BLaER1 (cell line): ENCODE results near the gene MPZL2.

ENCODE experiments used
- H3K27ac ChIP-seq: shearing (Covaris generic); formaldehyde crosslinking; 2 replicates; pipeline ENCODE4 v1.8.1; 2022
- H3K27me3 ChIP-seq: shearing (Covaris generic); formaldehyde crosslinking; 2 replicates; pipeline ENCODE4 v1.8.1; 2022
- H3K36me3 ChIP-seq: shearing (Covaris generic); formaldehyde crosslinking; 2 replicates; pipeline ENCODE4 v1.8.1; 2022
- H3K4me1 ChIP-seq: shearing (Covaris generic); formaldehyde crosslinking; 2 replicates; pipeline ENCODE4 v1.8.1; 2022
- H3K4me2 ChIP-seq: shearing (Covaris generic); formaldehyde crosslinking; 2 replicates; pipeline ENCODE4 v1.8.1; 2022
- H3K4me3 ChIP-seq: shearing (Covaris generic); formaldehyde crosslinking; 2 replicates; pipeline ENCODE4 v1.8.1; 2022
- H3K9ac ChIP-seq: shearing (Covaris generic); formaldehyde crosslinking; 2 replicates; pipeline ENCODE4 v1.8.1; 2022
- H3K9me3 ChIP-seq: shearing (Covaris generic); formaldehyde crosslinking; 2 replicates; pipeline ENCODE4 v1.8.1; 2022
- H4K20me1 ChIP-seq: shearing (Covaris generic); formaldehyde crosslinking; 2 replicates; pipeline ENCODE4 v1.8.1; 2022
- Cebpa-rat ChIP-seq: shearing (Covaris generic); IDR thresholded peaks from 2 replicates; pipeline ENCODE4 v1.8.1; 2022

Gene MPZL2

GRCh38 chr11:118243993-118244762 is 19.9 kb downstream of the MPZL2 start:
- Histone ChIP-seq H3K4me3 (no peak overlapping the region), H3K27me3 (no peaks in the 10 kb centered on the region), H4K20me1 (no peaks in the 10 kb centered on the region), H3K9me3 (no peaks in the 10 kb centered on the region), H3K9ac (no peak overlapping the region), H3K4me2 (0 out of 2 replicates have a peak overlapping the region, but pooled peaks have one; percentile 78), H3K36me3 (no peaks in the 10 kb centered on the region), H3K27ac (no peak overlapping the region), H3K4me1 (peaks cover 55% of the 10 kb centered on the region)
- TF ChIP-seq Cebpa-rat: no peak

DNA sequence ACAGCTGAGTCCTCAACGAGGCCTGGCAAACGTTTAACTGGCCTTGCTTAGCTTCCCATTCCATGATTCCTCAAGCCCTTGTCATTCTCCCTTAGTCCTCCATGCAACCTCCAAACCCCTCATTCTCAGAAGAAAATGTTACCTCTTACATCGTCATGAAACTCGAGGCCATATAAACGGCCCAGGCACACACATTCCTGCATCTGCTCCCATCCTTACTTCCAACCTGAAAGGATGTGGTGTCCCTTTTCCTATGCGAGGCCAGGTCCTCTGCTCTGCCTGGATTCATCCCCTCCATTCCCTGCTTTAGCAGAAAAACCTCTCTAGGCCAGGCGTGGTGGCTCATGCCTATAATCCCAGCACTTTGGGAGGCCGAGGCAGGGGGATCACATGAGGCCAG is 20.9 kb downstream of the MPZL2 start:
- H3K4me1 ChIP-seq: peaks cover 62% of the 10 kb centered on the region
- H3K27me3 ChIP-seq: no peaks in the 10 kb centered on the region
- no peaks in the 10 kb centered on the region for H4K20me1 ChIP-seq
- no peaks in the 10 kb centered on the region for H3K36me3 ChIP-seq
- H3K4me3 ChIP-seq: no peak overlapping the region
- TF ChIP-seq Cebpa-rat: no peak
- no peak overlapping the region for H3K4me2 ChIP-seq
- no peak overlapping the region for H3K27ac ChIP-seq
- H3K9ac ChIP-seq: no peak overlapping the region
- H3K9me3 ChIP-seq: no peaks in the 10 kb centered on the region

- Histone ChIP-seq H3K36me3 (no peaks in the 10 kb centered on the region), H3K9ac (no peak overlapping the region), H3K4me1 (peaks cover 56% of the 10 kb centered on the region), H3K4me3 (no peak overlapping the region), H3K27ac (no peak overlapping the region), H4K20me1 (no peaks in the 10 kb centered on the region), H3K27me3 (no peaks in the 10 kb centered on the region), H3K9me3 (no peaks in the 10 kb centered on the region), H3K4me2 (peak overlapping the region; percentile 64; the same call in 1 of the 2 replicates)
- no peak for TF ChIP-seq Cebpa-rat
These were observed 22.4 kb downstream of the MPZL2 start for GRCh38 chr11:118241764-118242098.

GRCh38 chr11:118240999-118241763 is 22.9 kb downstream of the MPZL2 start:
- H3K4me2 ChIP-seq: peak overlapping the region; percentile 64
- TF ChIP-seq Cebpa-rat: no peak
- H3K9me3 ChIP-seq: no peaks in the 10 kb centered on the region
- no peak overlapping the region for H3K27ac ChIP-seq
- H3K4me1 ChIP-seq: peaks cover 51% of the 10 kb centered on the region
- no peak overlapping the region for H3K4me3 ChIP-seq
- H3K9ac ChIP-seq: no peak overlapping the region
- H3K36me3 ChIP-seq: no peaks in the 10 kb centered on the region
- no peaks in the 10 kb centered on the region for H3K27me3 ChIP-seq
- H4K20me1 ChIP-seq: no peaks in the 10 kb centered on the region

DNA sequence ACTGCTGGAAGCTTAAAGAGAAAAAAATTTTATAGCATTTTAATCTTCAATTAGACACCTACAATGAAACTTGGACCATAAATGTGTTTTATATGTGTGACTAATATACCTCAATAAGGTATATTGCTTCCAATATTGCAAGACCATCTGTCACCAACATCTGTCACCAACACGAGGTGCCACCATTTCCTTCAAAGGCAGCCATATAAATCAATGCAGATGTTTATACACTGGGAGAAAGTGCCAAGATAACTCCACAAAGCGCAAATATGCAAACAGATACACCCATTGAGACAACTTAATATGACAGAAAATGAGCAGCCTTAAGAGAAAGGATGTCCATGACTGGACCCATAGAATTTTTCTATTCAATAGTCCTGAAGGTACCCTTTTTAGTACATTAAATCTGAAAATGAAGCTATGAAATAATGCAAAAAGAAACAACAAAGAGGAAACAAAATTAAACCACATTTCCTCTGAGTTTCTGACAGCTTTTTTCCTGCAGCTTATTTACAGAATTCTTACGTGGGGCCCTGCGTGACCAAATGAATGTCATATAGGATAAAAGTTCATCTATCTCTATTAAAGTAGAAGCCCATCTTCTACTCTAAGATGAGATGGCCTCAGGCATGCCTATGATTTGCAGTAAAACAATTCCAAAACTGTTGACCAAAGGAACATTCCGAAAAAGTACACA is 24.4 kb downstream of the MPZL2 start:
- H3K4me2 ChIP-seq: peak overlapping the region; percentile 64
- no peak overlapping the region for H3K4me3 ChIP-seq
- no peak for TF ChIP-seq Cebpa-rat
- H3K9me3 ChIP-seq: no peaks in the 10 kb centered on the region
- no peaks in the 10 kb centered on the region for H3K36me3 ChIP-seq
- H4K20me1 ChIP-seq: no peaks in the 10 kb centered on the region
- peaks cover 35% of the 10 kb centered on the region for H3K4me1 ChIP-seq
- H3K27ac ChIP-seq: no peak overlapping the region
- no peaks in the 10 kb centered on the region for H3K27me3 ChIP-seq
- H3K9ac ChIP-seq: no peak overlapping the region

DNA sequence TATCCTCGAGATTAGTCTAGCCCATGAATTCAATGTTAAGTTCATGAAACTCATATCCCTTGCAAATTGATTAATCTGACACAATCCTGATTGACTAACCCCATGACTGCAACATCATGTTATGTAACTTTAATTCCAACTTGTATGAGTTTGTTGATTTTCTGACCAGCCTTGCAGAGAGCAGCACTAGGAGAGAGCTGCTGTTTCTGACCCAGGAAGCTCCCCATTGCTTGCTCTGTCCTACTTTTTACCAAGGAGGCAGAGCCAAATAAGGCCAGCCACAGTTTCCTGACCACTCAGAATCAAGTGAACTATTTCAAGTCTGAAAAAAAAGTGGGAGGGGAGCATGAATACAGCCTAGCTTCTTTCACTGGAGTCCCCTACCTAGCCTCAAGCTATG is 25.2 kb downstream of the MPZL2 start:
- peak overlapping the region; percentile 64 for H3K4me2 ChIP-seq
- no peaks in the 10 kb centered on the region for H3K27me3 ChIP-seq
- peaks cover 34% of the 10 kb centered on the region for H3K4me1 ChIP-seq
- no peaks in the 10 kb centered on the region for H3K36me3 ChIP-seq
- no peaks in the 10 kb centered on the region for H3K9me3 ChIP-seq
- H3K9ac ChIP-seq: no peak overlapping the region
- no peaks in the 10 kb centered on the region for H4K20me1 ChIP-seq
- TF ChIP-seq Cebpa-rat: no peak
- H3K27ac ChIP-seq: no peak overlapping the region
- H3K4me3 ChIP-seq: no peak overlapping the region

DNA sequence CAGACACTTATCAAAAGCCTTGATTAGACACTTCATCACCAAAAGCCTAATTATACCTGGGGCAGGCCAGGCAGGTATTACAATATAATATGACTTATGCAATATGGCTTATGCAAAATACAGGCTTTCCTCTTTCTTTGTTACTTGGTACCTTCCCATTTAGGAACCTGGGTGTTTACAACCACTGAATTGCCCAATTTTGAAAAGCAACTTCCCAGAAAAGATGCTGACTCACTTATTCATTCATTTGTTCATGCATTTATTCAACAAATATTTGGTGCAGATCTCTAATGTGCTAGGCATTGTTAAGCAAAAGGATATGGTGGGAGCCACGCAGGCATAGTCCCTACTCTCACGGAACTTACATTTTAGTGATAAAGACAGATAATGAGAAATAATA is 25.7 kb downstream of the MPZL2 start:
- Histone ChIP-seq H3K9ac (no peak overlapping the region), H4K20me1 (no peaks in the 10 kb centered on the region), H3K36me3 (no peaks in the 10 kb centered on the region), H3K4me1 (peaks cover 34% of the 10 kb centered on the region), H3K4me2 (peak overlapping the region; percentile 64; the same call in 1 of the 2 replicates), H3K4me3 (no peak overlapping the region), H3K27ac (no peak overlapping the region), H3K9me3 (no peaks in the 10 kb centered on the region), H3K27me3 (no peaks in the 10 kb centered on the region)
- TF ChIP-seq Cebpa-rat: no peak

GRCh38 chr11:118236170-118236569 is 27.9 kb downstream of the MPZL2 start:
- H3K9me3 ChIP-seq: no peaks in the 10 kb centered on the region
- no peak overlapping the region for H3K9ac ChIP-seq
- H3K27me3 ChIP-seq: no peaks in the 10 kb centered on the region
- no peak overlapping the region for H3K27ac ChIP-seq
- no peaks in the 10 kb centered on the region for H3K36me3 ChIP-seq
- no peaks in the 10 kb centered on the region for H4K20me1 ChIP-seq
- H3K4me1 ChIP-seq: peaks cover 27% of the 10 kb centered on the region
- no peak for TF ChIP-seq Cebpa-rat
- no peak overlapping the region for H3K4me3 ChIP-seq
- H3K4me2 ChIP-seq: no peak overlapping the region

GRCh38 chr11:118234833-118235232 is 29.3 kb downstream of the MPZL2 start:
- H3K4me2 ChIP-seq: no peak overlapping the region
- no peaks in the 10 kb centered on the region for H3K36me3 ChIP-seq
- no peak overlapping the region for H3K27ac ChIP-seq
- TF ChIP-seq Cebpa-rat: no peak
- H3K9me3 ChIP-seq: no peaks in the 10 kb centered on the region
- peaks cover 16% of the 10 kb centered on the region for H3K4me1 ChIP-seq
- no peaks in the 10 kb centered on the region for H3K27me3 ChIP-seq
- no peaks in the 10 kb centered on the region for H4K20me1 ChIP-seq
- H3K4me3 ChIP-seq: no peak overlapping the region
- H3K9ac ChIP-seq: no peak overlapping the region

DNA sequence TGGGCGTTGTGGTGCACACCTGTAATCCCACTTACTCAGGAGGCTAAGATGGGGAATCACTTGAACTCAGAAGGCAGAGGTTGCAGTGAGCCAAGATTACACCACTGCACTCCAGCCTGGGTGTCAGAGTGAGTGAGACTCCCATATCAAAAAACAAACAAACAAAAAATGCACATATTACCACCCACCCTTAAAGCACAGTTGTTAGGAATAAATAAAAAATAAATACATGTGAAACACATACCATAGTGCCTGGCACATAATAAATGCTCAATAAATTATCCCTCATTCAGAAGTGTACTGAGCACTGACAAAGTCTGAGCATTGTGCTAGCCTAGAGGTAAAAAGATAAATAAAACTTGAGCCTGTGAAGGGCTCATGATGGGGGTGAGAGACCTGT is 30.2 kb downstream of the MPZL2 start:
- H4K20me1 ChIP-seq: no peaks in the 10 kb centered on the region
- no peak overlapping the region for H3K9ac ChIP-seq
- peaks cover 16% of the 10 kb centered on the region for H3K4me1 ChIP-seq
- no peaks in the 10 kb centered on the region for H3K36me3 ChIP-seq
- no peak for TF ChIP-seq Cebpa-rat
- H3K27me3 ChIP-seq: no peaks in the 10 kb centered on the region
- H3K4me2 ChIP-seq: no peak overlapping the region
- no peak overlapping the region for H3K4me3 ChIP-seq
- no peaks in the 10 kb centered on the region for H3K9me3 ChIP-seq
- no peak overlapping the region for H3K27ac ChIP-seq
